Glutamatergic neuron (in vitro differentiated cells): ENCODE results near the gene COX4I1. TPM values are rescaled to one million over a fixed set of nuclear protein-coding genes. Genes with fewer than 3 reads are reported as not detected.

Experiments used
- DNase-seq: peaks from one replicate; pipeline ENCODE4 v3.0.0; 2022
- H3K27ac Mint-ChIP-seq: one replicate; pipeline ENCODE4 v1.8.0; 2020; ENCODE audit warnings: mild to moderate bottlenecking, mixed read lengths, inconsistent platforms; ENCODE audit not compliant: unreplicated experiment
- H3K27me3 Mint-ChIP-seq: one replicate; pipeline ENCODE4 v1.8.0; 2020; ENCODE audit warnings: mild to moderate bottlenecking, moderate library complexity, mixed read lengths, inconsistent platforms; ENCODE audit not compliant: unreplicated experiment
- H3K36me3 Mint-ChIP-seq: one replicate; pipeline ENCODE4 v1.8.0; 2020; ENCODE audit warnings: mild to moderate bottlenecking, mixed read lengths, inconsistent platforms; ENCODE audit not compliant: unreplicated experiment
- H3K4me1 Mint-ChIP-seq: one replicate; pipeline ENCODE4 v1.8.0; 2020; ENCODE audit warnings: mild to moderate bottlenecking, low read depth, mixed read lengths, inconsistent platforms; ENCODE audit not compliant: unreplicated experiment
- H3K4me3 Mint-ChIP-seq: one replicate; pipeline ENCODE4 v1.8.0; 2020; ENCODE audit warnings: mild to moderate bottlenecking, mixed read lengths, inconsistent platforms; ENCODE audit not compliant: unreplicated experiment
- H3K9me3 Mint-ChIP-seq: one replicate; pipeline ENCODE4 v1.8.0; 2020; ENCODE audit warnings: mild to moderate bottlenecking, moderate library complexity, mixed read lengths, inconsistent platforms; ENCODE audit not compliant: unreplicated experiment
- total RNA-seq: library from RNA; stranded (reverse); fragmentation: NEBNext Ultra II Directional; extraction: Animal tissue kit (Norgen Biotek cat#: 25700); gene quantifications from one replicate; pipeline ENCODE4 v1.2.1, GENCODE V29; 2021; ENCODE audit not compliant: unreplicated experiment
- TF ChIP-seq, protein P1 (sequence below): fragments of 200-600 bp; sonication (generic); IDR thresholded peaks from one replicate; pipeline ENCODE4 v1.5.0; 2021; ENCODE audit not compliant: partially characterized antibody, unreplicated experiment

Gene COX4I1
- total RNA-seq, 1 donor from 2014 or later = 544 TPM

DNA sequence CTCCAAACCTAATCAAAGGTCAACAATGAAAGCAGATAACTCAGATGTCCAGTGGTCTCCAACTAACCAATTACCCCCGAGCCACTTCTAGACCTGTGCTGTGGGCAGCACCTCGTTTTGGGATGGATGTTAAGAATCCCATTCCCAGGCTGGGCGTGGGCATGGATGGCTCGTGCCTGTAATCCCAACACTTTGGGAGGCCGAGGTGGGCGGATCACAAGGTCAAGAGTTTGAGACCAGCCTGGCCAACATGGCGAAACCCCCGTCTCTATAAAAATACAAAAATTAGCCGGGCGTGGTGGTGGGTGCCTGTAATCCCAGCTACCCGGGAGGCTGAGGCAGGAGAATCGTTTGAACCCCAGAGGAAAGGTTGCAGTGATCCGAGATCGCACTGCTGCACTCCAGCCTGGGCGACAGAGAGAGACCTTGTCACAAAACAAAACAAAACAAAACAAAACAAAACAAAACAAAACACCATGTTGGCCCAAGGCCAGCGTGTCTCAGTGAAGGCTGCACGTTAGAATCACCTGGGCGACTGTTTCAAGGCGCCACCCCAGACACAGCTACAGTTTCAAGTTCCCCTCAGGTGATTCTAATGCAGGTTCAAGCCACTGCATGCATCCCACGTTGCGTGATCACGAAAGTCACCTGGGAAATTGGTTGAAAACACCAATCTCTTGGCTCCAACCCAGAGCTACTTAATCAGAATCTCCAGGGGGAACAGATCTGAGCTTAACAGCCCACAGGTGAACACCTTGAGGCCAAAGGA, 21.3 kb downstream of the COX4I1 start:
- Mint-ChIP-seq H3K36me3 (no peaks in the 10 kb centered on the region), H3K4me3 (no peak overlapping the region), H3K4me1 (peaks cover 2% of the 10 kb centered on the region), H3K9me3 (peaks cover 2% of the 10 kb centered on the region), H3K27ac (no peak overlapping the region), H3K27me3 (no peaks in the 10 kb centered on the region)
- no peak for DNase-seq
- TF ChIP-seq, protein P1, sequence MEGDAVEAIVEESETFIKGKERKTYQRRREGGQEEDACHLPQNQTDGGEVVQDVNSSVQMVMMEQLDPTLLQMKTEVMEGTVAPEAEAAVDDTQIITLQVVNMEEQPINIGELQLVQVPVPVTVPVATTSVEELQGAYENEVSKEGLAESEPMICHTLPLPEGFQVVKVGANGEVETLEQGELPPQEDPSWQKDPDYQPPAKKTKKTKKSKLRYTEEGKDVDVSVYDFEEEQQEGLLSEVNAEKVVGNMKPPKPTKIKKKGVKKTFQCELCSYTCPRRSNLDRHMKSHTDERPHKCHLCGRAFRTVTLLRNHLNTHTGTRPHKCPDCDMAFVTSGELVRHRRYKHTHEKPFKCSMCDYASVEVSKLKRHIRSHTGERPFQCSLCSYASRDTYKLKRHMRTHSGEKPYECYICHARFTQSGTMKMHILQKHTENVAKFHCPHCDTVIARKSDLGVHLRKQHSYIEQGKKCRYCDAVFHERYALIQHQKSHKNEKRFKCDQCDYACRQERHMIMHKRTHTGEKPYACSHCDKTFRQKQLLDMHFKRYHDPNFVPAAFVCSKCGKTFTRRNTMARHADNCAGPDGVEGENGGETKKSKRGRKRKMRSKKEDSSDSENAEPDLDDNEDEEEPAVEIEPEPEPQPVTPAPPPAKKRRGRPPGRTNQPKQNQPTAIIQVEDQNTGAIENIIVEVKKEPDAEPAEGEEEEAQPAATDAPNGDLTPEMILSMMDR = no peak

DNA sequence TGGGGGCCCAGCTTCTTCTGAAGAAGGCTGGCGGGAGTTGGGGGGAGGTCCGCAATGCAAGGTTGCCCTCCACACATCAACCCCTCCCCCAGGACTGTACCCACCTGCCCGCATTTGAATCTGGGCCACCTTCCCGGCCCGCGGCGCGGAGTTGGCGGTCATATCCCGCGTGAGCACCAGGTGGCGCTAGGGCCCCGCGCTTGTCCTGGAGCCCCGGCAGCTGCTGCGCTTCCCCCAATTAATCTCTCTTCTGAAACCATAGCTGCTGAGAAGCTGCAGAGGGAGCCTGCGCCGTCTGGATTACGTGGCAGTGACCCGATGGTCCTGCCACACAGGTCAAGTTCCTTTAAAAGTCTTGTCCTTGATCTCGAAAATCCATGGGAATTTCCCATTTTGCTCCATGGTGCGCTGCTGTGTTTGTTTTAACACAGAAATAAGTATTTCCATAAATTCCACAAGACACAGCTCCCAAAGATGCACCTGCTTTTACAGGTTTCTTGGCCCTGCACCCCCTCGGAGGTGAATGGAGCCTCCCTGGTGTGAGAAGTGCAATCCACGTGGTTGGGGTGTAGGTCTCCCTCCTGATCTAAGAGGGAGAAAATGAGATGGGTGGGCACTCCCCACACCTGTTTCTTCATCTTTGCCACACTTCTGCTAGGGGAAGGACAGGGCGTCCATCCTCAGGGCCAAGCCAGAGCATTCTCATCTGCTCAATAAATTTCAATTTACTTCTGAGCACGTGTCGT, 22.1 kb downstream of the COX4I1 start:
- Mint-ChIP-seq H3K36me3 (no peaks in the 10 kb centered on the region), H3K9me3 (peaks cover 2% of the 10 kb centered on the region), H3K27me3 (peaks cover 4% of the 10 kb centered on the region), H3K27ac (no peak overlapping the region), H3K4me3 (no peak overlapping the region), H3K4me1 (peaks cover 7% of the 10 kb centered on the region)
- TF ChIP-seq, protein P1 = peak; percentile 97
- peak; percentile 87 for DNase-seq

DNA sequence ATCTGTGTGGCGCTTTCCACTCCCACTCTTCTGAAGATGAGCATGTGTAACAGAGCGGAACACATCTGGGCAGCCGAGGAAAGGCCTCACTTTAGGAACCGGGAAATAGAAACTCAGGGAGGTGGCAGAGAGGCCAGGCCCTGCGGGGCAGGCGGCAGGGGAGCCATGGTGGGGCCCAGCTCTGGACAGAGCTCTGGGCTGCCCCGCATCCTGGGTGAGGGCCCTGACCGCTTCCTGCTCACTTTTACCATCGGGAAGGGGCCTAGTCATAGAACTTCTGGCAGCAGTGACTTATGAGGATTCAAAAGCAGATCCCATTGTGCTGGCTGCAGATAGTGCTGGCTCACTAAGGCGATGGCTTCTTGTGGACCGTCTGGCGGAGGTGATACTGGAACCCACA, 22.6 kb downstream of the COX4I1 start:
- no peak for DNase-seq
- Mint-ChIP-seq H3K36me3 (no peaks in the 10 kb centered on the region), H3K4me1 (peaks cover 11% of the 10 kb centered on the region), H3K27ac (no peak overlapping the region), H3K9me3 (peaks cover 6% of the 10 kb centered on the region), H3K27me3 (peaks cover 4% of the 10 kb centered on the region), H3K4me3 (no peak overlapping the region)
- TF ChIP-seq, protein P1 = no peak

DNA sequence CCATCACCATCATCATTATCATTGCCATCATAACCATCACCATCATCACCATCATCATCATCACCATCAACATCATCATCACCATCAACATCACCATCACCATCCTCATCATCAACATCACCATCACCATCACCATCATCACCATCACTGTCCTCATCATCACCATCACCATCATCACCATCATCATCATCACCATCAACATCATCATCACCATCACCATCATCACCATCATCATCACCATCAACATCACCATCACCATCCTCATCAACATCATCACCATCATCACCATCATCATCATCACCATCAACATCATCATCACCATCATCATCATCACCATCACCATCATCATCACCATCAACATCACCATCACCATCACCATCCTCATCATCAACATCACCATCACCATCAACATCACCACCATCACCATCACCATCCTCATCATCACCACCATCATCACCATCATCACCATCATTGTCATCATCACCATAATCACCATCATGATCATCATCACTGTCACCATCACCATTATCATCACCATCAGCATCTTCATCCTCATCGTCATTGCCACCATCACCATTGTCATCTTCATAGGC, 23.9 kb downstream of the COX4I1 start:
- TF ChIP-seq, protein P1 = no peak
- H3K27me3 Mint-ChIP-seq = peaks cover 4% of the 10 kb centered on the region
- peaks cover 6% of the 10 kb centered on the region for H3K9me3 Mint-ChIP-seq
- no peak overlapping the region for H3K4me3 Mint-ChIP-seq
- H3K36me3 Mint-ChIP-seq = no peaks in the 10 kb centered on the region
- H3K27ac Mint-ChIP-seq = no peak overlapping the region
- DNase-seq = no peak
- H3K4me1 Mint-ChIP-seq = peaks cover 11% of the 10 kb centered on the region
